Nephron (organoid): ENCODE data around the gene OR5T3.
"Not testable (repeated sequence)": the region's sequence is repeated elsewhere in the genome, so short reads cannot be mapped to it uniquely, and the experiment has no call there.

Experiments
- H3K27ac Mint-ChIP-seq, 3 experiments: 2 replicates each; pipeline ENCODE4 v1.8.0; 2020; ENCODE audit warnings: mixed read lengths in 3 of 3, mild to moderate bottlenecking in 2 of 3, moderate library complexity in 1 of 3
- H3K27me3 Mint-ChIP-seq: 2 replicates; pipeline ENCODE4 v1.8.0; 2021; ENCODE audit warnings: low read depth, mild to moderate bottlenecking, moderate library complexity, mixed read lengths
- H3K36me3 Mint-ChIP-seq: 2 replicates; pipeline ENCODE4 v1.8.0; 2020; ENCODE audit warnings: low read depth, mixed read lengths
- H3K4me1 Mint-ChIP-seq: 2 replicates; pipeline ENCODE4 v1.8.0; 2020; ENCODE audit warnings: mixed read lengths
- H3K4me3 Mint-ChIP-seq, 3 experiments: 2 replicates each; pipeline ENCODE4 v1.8.0; 2020; ENCODE audit warnings: mild to moderate bottlenecking in 3 of 3, mixed read lengths in 3 of 3, moderate library complexity in 2 of 3
- H3K9me3 Mint-ChIP-seq: 2 replicates; pipeline ENCODE4 v1.8.0; 2020; ENCODE audit warnings: mixed read lengths
- CTCF ChIP-seq, 3 experiments: fragments of 200-600 bp; sonication (generic); IDR thresholded peaks; one replicate each; pipeline ENCODE4 v1.5.0; 2021; ENCODE audit warnings: antibody characterized with exemption in 3 of 3; ENCODE audit not compliant: unreplicated experiment in 3 of 3

Gene OR5T3

GRCh38 chr11:56251954-56252353, at the start of gene OR5T3:
Gene OR5T3 (plus strand): TSS chr11:56252254. CDS start chr11:56252254, 0 bp downstream.
- no peaks in the 10 kb centered on the region for H3K4me1 Mint-ChIP-seq

GRCh38 chr11:56207790-56208189, 44.3 kb upstream of the OR5T3 start:
- Mint-ChIP-seq H3K4me1 (no peaks in the 10 kb centered on the region), H3K36me3 (no peaks in the 10 kb centered on the region), H3K9me3 (peaks cover 4% of the 10 kb centered on the region), H3K27me3 (no peaks in the 10 kb centered on the region), H3K27ac (no peak overlapping the region), H3K4me3 (no peak overlapping the region)
- no peak for TF ChIP-seq CTCF (IDR thresholded peaks at IDR 0.05; ENCODE audit: unreplicated experiment in 3 of 3)

More at GRCh38 chr11:56251954-56252353, at the start of gene OR5T3:
- Mint-ChIP-seq H3K9me3 (no peaks in the 10 kb centered on the region), H3K36me3 (no peaks in the 10 kb centered on the region), H3K27ac (no peak within 1 kb of the TSS), H3K27me3 (no peaks in the 10 kb centered on the region), H3K4me3 (no peak within 1 kb of the TSS)
- TF ChIP-seq CTCF (IDR thresholded peaks at IDR 0.05; ENCODE audit: unreplicated experiment in 3 of 3) = no peak

- H3K27ac Mint-ChIP-seq = no peak overlapping the region
- peaks cover 18% of the 10 kb centered on the region for H3K9me3 Mint-ChIP-seq
- H3K27me3 Mint-ChIP-seq = no peaks in the 10 kb centered on the region
- no peak overlapping the region for H3K4me3 Mint-ChIP-seq
- no peaks in the 10 kb centered on the region for H3K4me1 Mint-ChIP-seq
- TF ChIP-seq CTCF (IDR thresholded peaks at IDR 0.05; ENCODE audit: unreplicated experiment in 3 of 3) = no peak
- no peaks in the 10 kb centered on the region for H3K36me3 Mint-ChIP-seq
Observed at GRCh38 chr11:56214537-56214936, 37.5 kb upstream of the OR5T3 start.

GRCh38 chr11:56219735-56220134, 32.3 kb upstream of the OR5T3 start:
- H3K27ac Mint-ChIP-seq, H3K36me3 Mint-ChIP-seq, H3K4me3 Mint-ChIP-seq, H3K27me3 Mint-ChIP-seq, H3K4me1 Mint-ChIP-seq: not testable (repeated sequence)
- H3K9me3 Mint-ChIP-seq = peaks cover 19% of the 10 kb centered on the region

- Mint-ChIP-seq H3K4me3 (no peak within 1 kb of the TSS), H3K4me1 (no peaks in the 10 kb centered on the region), H3K27me3 (no peaks in the 10 kb centered on the region), H3K9me3 (no peaks in the 10 kb centered on the region), H3K36me3 (no peaks in the 10 kb centered on the region), H3K27ac (no peak within 1 kb of the TSS)
- no peak for TF ChIP-seq CTCF (IDR thresholded peaks at IDR 0.05; ENCODE audit: unreplicated experiment in 3 of 3)
Observed at GRCh38 chr11:56234155-56234554, 17.9 kb upstream of the OR5T3 start, which contains the start of gene OR5T2. Gene OR5T2 (minus strand): TSS chr11:56234255. CDS start chr11:56233062, 1,193 bp downstream.

GRCh38 chr11:56271092-56271491, 19.0 kb downstream of the OR5T3 start:
- H3K4me1 Mint-ChIP-seq = no peaks in the 10 kb centered on the region
- TF ChIP-seq CTCF (IDR thresholded peaks at IDR 0.05; ENCODE audit: unreplicated experiment in 3 of 3) = no peak
- H3K27ac Mint-ChIP-seq = no peak overlapping the region
- H3K27me3 Mint-ChIP-seq = no peaks in the 10 kb centered on the region
- H3K4me3 Mint-ChIP-seq = no peak overlapping the region
- no peaks in the 10 kb centered on the region for H3K36me3 Mint-ChIP-seq
- H3K9me3 Mint-ChIP-seq = no peaks in the 10 kb centered on the region
